GM12878 (cell line): ENCODE measurements around the gene KCNB1. TPM values are rescaled to one million over a fixed set of nuclear protein-coding genes. Genes with fewer than 3 reads are reported as not detected.

Source experiments
- ATAC-seq: fragments of 200-7000 bp; cut with Tn5 transposase; 3 replicates; pipeline ENCODE4 v1.9.1; 2020; ENCODE audit warnings: mild to moderate bottlenecking, moderate library complexity
- BruUV-seq: library from RNA; stranded (reverse); fragments of 400-500 nt; replicated peaks from 2 replicates; lab custom pipeline; 2021; lab: Mats Ljungman, UMichigan
- CTCF ChIA-PET: fragments of 300-600 bp; sonication (Branson Sonifier 250); formaldehyde crosslinking; extraction: SDS; loops from one replicate; lab custom pipeline; 2021; ENCODE audit warnings: inconsistent platforms; lab: Yijun Ruan, JAX
- POLR2A ChIA-PET: fragments of 350-600 bp; formaldehyde crosslinking; extraction: SDS; loops from one replicate; lab custom pipeline; 2021; ENCODE audit warnings: inconsistent platforms; lab: Charles Lee
- RAD21 ChIA-PET: fragments of 300-600 bp; sonication (Branson Sonifier 250); formaldehyde crosslinking; loops from one replicate; lab custom pipeline; 2023; ENCODE audit warnings: antibody characterized with exemption; ENCODE audit not compliant: unreplicated experiment; lab: Charles Lee
- SMC1A ChIA-PET: fragments of 300-600 bp; sonication (Branson Sonifier 250); formaldehyde crosslinking; loops from one replicate; lab custom pipeline; 2023; ENCODE audit not compliant: unreplicated experiment, uncharacterized antibody; lab: Charles Lee
- DNase-seq: peaks from one replicate; pipeline ENCODE4 v3.0.0-alpha.2; 2011; ENCODE audit warnings: low read depth, low spot score
- FAIRE-seq: peaks from 3 replicates; lab custom pipeline; 2011; peaks lifted over from hg19 to GRCh38; lab: Jason Lieb, UNC
- H2AFZ ChIP-seq: 2 replicates; pipeline ENCODE4 v1.6.0; 2011; ENCODE audit warnings: low read depth, low read length, control low read depth; ENCODE audit not compliant: control insufficient read depth
- H3K27ac ChIP-seq: 2 replicates; pipeline ENCODE4 v1.5.1; 2011; ENCODE audit warnings: control low read depth; ENCODE audit not compliant: control insufficient read depth, insufficient read depth
- H3K27me3 ChIP-seq, 2 experiments: replicated peaks in 1 of 2; 2 replicates each; pipeline versions ENCODE4 v1.6.0 to v1.6.1; 2011; ENCODE audit warnings: low read length in 1 of 2; ENCODE audit not compliant: control insufficient read depth in 2 of 2, insufficient read depth in 2 of 2
- H3K36me3 ChIP-seq, 2 experiments: 2 replicates each; pipeline ENCODE4 v1.5.1; 2011; ENCODE audit warnings: low read length in 1 of 2; ENCODE audit not compliant: control insufficient read depth in 2 of 2, insufficient read depth in 2 of 2
- H3K4me1 ChIP-seq: 2 replicates; pipeline ENCODE4 v1.6.1; 2011; ENCODE audit warnings: mild to moderate bottlenecking, low read length, moderate library complexity, mixed read lengths; ENCODE audit not compliant: control insufficient read depth, insufficient read depth
- H3K4me2 ChIP-seq: 2 replicates; pipeline ENCODE4 v1.6.0; 2011; ENCODE audit warnings: control low read depth; ENCODE audit not compliant: control insufficient read depth, insufficient read depth
- H3K4me3 ChIP-seq: fragments of 200-600 bp; sonication (generic); 2 replicates; pipeline ENCODE4 v1.5.1; 2016
- H3K79me2 ChIP-seq: 2 replicates; pipeline ENCODE4 v1.6.0; 2011; ENCODE audit warnings: low read length; ENCODE audit not compliant: control insufficient read depth, insufficient read depth
- H3K9ac ChIP-seq: 2 replicates; pipeline ENCODE4 v1.8.0; 2011; ENCODE audit warnings: low read length, control low read depth, mixed read lengths; ENCODE audit not compliant: control insufficient read depth, insufficient read depth
- H3K9me3 ChIP-seq: replicated peaks from 3 replicates; pipeline ENCODE4 v1.5.1; 2011; ENCODE audit warnings: mild to moderate bottlenecking, low read length; ENCODE audit not compliant: control insufficient read depth, insufficient read depth
- H4K20me1 ChIP-seq: 2 replicates; pipeline ENCODE4 v1.6.0; 2011; ENCODE audit not compliant: control insufficient read depth, insufficient read depth
- ATF7 ChIP-seq: fragments of 450-650 bp; IDR thresholded peaks from 2 replicates; pipeline ENCODE4 v1.6.1; 2016; ENCODE audit warnings: low read depth, mild to moderate bottlenecking
- MEF2A ChIP-seq: IDR thresholded peaks from 2 replicates; pipeline ENCODE4 v1.6.1; 2011; ENCODE audit warnings: low read depth, mild to moderate bottlenecking, low read length, moderate library complexity; ENCODE audit not compliant: insufficient read depth
- MTA3 ChIP-seq: IDR thresholded peaks from 2 replicates; pipeline ENCODE4 v1.6.1; 2012; ENCODE audit warnings: low read length, inconsistent platforms, borderline replicate concordance
- NR2C2 ChIP-seq: IDR thresholded peaks from 2 replicates; pipeline ENCODE4 v1.6.1; 2011; ENCODE audit warnings: borderline replicate concordance, low read depth; ENCODE audit not compliant: control insufficient read depth, insufficient read length
- PML ChIP-seq: IDR thresholded peaks from 2 replicates; pipeline ENCODE4 v1.6.1; 2012; ENCODE audit warnings: low read length, inconsistent platforms
- SMAD1 ChIP-seq: fragments of 450-650 bp; IDR thresholded peaks from 2 replicates; pipeline ENCODE4 v1.6.1; 2018; ENCODE audit warnings: mild to moderate bottlenecking, low read depth; ENCODE audit not compliant: partially characterized antibody
- TARDBP ChIP-seq: IDR thresholded peaks from 2 replicates; pipeline ENCODE4 v1.6.1; 2016; ENCODE audit warnings: borderline replicate concordance
- ZNF207 ChIP-seq: fragments of 450-650 bp; IDR thresholded peaks from 2 replicates; pipeline ENCODE4 v1.6.1; 2014; ENCODE audit warnings: antibody characterized with exemption, mild to moderate bottlenecking, borderline replicate concordance
- WGBS: methylation state at CpG from one replicate; pipeline ENCODE4 v1.1.6; 2016; ENCODE audit warnings: low lambda C conversion rate; ENCODE audit not compliant: insufficient replicate concordance, insufficient coverage; ENCODE audit errors: missing lambda C conversion rate; 5-methylcytosine and 5-hydroxymethylcytosine counted together
- in situ Hi-C: fragments of 300-500 bp; cut with MboI; formaldehyde crosslinking; loops from 9 replicates; pipeline ENCODE4 v1.14.3; 2018; ENCODE audit warnings: mixed read lengths
- intact Hi-C: fragments of 100-400 bp; cut with micrococcal nuclease; formaldehyde crosslinking; loops from one replicate; pipeline ENCODE4 v1.14.2; 2022; ENCODE audit not compliant: unreplicated experiment
- polyA plus RNA-seq, 11 experiments: library from polyadenylated mRNA; depleted of rRNA in 4 of 11; unstranded in 6 of 11; stranded (reverse) in 5 of 11; fragments of >200 nt; fragmentation: Nextera tagmentation in 4 of 11; fragmentation: Illumina TruSeq in 1 of 11; extraction: Ambion mirVana in 4 of 11; extraction: Trizol in 1 of 11; gene quantifications; 1 replicate in 1 of 11; 2 replicates in 10 of 11; pipeline versions ENCODE4 v1.2.1 to v1.2.3, GENCODE V29; 2011 to 2016; ENCODE audit warnings: inconsistent platforms in 2 of 11, missing spikeins in 2 of 11, low read depth in 1 of 11
- total RNA-seq, 4 experiments: library from RNA; depleted of rRNA in 3 of 4; stranded (reverse); fragments of >200 nt in 3 of 4; fragmentation: Illumina TruSeq in 1 of 4; extraction: Trizol in 1 of 4; gene quantifications; 2 replicates each; pipeline versions ENCODE4 v1.2.1 to v1.2.3, GENCODE V29; 2013 to 2021
- TF ChIP-seq, protein P1 (sequence below): fragments of 150-350 bp; IDR thresholded peaks from 2 replicates; pipeline ENCODE4 v1.6.1; 2016; ENCODE audit warnings: low read depth, low read length
- TF ChIP-seq, protein P2 (sequence below): IDR thresholded peaks from 2 replicates; pipeline ENCODE4 v1.6.1; 2012; ENCODE audit warnings: mild to moderate bottlenecking, low read depth, low read length
- TF ChIP-seq, protein P3 (sequence below), 3 experiments: IDR thresholded peaks in 2 of 3; conservative IDR thresholded peaks in 1 of 3; 2 replicates each; pipeline ENCODE4 v1.5.1; 2011; ENCODE audit warnings: low read depth in 3 of 3, low read length in 3 of 3, mild to moderate bottlenecking in 3 of 3, control low read depth in 2 of 3, moderate library complexity in 2 of 3, inconsistent platforms in 1 of 3, mixed read lengths in 1 of 3; ENCODE audit not compliant: control insufficient read depth in 2 of 3, insufficient read depth in 1 of 3; ENCODE audit errors: extremely low read depth in 1 of 3
- TF ChIP-seq, protein P4 (sequence below): IDR thresholded peaks from 2 replicates; pipeline ENCODE4 v1.6.1; 2011; ENCODE audit warnings: mild to moderate bottlenecking, low read depth, low read length, moderate library complexity; ENCODE audit not compliant: insufficient replicate concordance

The KCNB1 gene
- total and polyA plus RNA-seq, 10 of the 15 experiments (the other 5 are each of a cell fraction or from before 2014, with no cell fraction given), result 0.02 to 0.08 (median 0.03) TPM; not detected in 7

DNA sequence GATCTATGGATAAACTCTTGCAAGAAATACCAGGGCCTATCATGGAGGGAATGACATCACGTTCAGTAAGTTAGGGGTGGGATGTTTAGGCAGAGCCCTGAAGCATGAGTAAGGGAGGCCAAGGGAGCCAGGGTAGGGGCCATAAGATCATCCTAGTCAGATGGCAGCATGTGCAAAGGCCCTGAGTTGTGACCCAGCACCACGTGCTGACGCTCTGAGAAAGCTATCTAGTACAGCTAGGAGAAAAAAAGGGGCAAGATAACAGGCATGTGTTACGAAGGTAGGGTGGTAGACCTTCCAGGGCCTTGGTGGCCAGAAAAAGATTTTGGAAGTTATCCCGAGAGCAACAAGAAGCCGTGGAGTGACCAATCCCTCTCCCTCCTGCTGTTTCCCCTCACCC is 22.3 kb downstream of the KCNB1 start:
- H3K9me3 ChIP-seq, result no peaks in the 10 kb centered on the region
- H4K20me1 ChIP-seq, result no peaks in the 10 kb centered on the region
- no peak overlapping the region for H3K9ac ChIP-seq
- no peak for FAIRE-seq
- H3K36me3 ChIP-seq, result no peaks in the 10 kb centered on the region
- no peaks in the 10 kb centered on the region for H3K4me1 ChIP-seq
- in situ Hi-C loops, result no loop called here
- no peak for ATAC-seq
- no peak overlapping the region for H3K4me2 ChIP-seq
- no peak overlapping the region for H2AFZ ChIP-seq
- WGBS, result 4% methylated on average over 6 of the region's 6 CpGs
- ChIA-PET RAD21 (no interaction called here), SMC1A (interaction anchor here (1.1 kb wide), 1 partner anchor 9 kb away, joined by 3 read pairs; no protein-coding TSS in a partner anchor), POLR2A (no interaction called here), CTCF (no interaction called here)
- H3K79me2 ChIP-seq, result no peaks in the 10 kb centered on the region
- intact Hi-C loops, result no loop called here
- no peak for DNase-seq
- no peak overlapping the region for H3K4me3 ChIP-seq
- BruUV-seq, result no TSS peak
- H3K27me3 ChIP-seq, result peaks cover 3% of the 10 kb centered on the region in 2 experiments
- H3K27ac ChIP-seq, result no peak overlapping the region
- TF ChIP-seq, protein P1, sequence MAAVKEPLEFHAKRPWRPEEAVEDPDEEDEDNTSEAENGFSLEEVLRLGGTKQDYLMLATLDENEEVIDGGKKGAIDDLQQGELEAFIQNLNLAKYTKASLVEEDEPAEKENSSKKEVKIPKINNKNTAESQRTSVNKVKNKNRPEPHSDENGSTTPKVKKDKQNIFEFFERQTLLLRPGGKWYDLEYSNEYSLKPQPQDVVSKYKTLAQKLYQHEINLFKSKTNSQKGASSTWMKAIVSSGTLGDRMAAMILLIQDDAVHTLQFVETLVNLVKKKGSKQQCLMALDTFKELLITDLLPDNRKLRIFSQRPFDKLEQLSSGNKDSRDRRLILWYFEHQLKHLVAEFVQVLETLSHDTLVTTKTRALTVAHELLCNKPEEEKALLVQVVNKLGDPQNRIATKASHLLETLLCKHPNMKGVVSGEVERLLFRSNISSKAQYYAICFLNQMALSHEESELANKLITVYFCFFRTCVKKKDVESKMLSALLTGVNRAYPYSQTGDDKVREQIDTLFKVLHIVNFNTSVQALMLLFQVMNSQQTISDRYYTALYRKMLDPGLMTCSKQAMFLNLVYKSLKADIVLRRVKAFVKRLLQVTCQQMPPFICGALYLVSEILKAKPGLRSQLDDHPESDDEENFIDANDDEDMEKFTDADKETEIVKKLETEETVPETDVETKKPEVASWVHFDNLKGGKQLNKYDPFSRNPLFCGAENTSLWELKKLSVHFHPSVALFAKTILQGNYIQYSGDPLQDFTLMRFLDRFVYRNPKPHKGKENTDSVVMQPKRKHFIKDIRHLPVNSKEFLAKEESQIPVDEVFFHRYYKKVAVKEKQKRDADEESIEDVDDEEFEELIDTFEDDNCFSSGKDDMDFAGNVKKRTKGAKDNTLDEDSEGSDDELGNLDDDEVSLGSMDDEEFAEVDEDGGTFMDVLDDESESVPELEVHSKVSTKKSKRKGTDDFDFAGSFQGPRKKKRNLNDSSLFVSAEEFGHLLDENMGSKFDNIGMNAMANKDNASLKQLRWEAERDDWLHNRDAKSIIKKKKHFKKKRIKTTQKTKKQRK, result no peak
- no peak for TF ChIP-seq SMAD1
- TF ChIP-seq MTA3, result no peak
- TF ChIP-seq, protein P2, sequence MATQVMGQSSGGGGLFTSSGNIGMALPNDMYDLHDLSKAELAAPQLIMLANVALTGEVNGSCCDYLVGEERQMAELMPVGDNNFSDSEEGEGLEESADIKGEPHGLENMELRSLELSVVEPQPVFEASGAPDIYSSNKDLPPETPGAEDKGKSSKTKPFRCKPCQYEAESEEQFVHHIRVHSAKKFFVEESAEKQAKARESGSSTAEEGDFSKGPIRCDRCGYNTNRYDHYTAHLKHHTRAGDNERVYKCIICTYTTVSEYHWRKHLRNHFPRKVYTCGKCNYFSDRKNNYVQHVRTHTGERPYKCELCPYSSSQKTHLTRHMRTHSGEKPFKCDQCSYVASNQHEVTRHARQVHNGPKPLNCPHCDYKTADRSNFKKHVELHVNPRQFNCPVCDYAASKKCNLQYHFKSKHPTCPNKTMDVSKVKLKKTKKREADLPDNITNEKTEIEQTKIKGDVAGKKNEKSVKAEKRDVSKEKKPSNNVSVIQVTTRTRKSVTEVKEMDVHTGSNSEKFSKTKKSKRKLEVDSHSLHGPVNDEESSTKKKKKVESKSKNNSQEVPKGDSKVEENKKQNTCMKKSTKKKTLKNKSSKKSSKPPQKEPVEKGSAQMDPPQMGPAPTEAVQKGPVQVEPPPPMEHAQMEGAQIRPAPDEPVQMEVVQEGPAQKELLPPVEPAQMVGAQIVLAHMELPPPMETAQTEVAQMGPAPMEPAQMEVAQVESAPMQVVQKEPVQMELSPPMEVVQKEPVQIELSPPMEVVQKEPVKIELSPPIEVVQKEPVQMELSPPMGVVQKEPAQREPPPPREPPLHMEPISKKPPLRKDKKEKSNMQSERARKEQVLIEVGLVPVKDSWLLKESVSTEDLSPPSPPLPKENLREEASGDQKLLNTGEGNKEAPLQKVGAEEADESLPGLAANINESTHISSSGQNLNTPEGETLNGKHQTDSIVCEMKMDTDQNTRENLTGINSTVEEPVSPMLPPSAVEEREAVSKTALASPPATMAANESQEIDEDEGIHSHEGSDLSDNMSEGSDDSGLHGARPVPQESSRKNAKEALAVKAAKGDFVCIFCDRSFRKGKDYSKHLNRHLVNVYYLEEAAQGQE, result no peak
- TF ChIP-seq PML, result no peak
- no peak for TF ChIP-seq ZNF207
- TF ChIP-seq MEF2A, result no peak
- TF ChIP-seq, protein P3, sequence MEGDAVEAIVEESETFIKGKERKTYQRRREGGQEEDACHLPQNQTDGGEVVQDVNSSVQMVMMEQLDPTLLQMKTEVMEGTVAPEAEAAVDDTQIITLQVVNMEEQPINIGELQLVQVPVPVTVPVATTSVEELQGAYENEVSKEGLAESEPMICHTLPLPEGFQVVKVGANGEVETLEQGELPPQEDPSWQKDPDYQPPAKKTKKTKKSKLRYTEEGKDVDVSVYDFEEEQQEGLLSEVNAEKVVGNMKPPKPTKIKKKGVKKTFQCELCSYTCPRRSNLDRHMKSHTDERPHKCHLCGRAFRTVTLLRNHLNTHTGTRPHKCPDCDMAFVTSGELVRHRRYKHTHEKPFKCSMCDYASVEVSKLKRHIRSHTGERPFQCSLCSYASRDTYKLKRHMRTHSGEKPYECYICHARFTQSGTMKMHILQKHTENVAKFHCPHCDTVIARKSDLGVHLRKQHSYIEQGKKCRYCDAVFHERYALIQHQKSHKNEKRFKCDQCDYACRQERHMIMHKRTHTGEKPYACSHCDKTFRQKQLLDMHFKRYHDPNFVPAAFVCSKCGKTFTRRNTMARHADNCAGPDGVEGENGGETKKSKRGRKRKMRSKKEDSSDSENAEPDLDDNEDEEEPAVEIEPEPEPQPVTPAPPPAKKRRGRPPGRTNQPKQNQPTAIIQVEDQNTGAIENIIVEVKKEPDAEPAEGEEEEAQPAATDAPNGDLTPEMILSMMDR (IDR thresholded peaks at IDR 0.05 in 2 of 3, conservative IDR thresholded peaks at IDR 0.05 in 1 of 3; ENCODE audit: control insufficient read depth in 2 of 3, extremely low read depth in 1 of 3, insufficient read depth in 1 of 3, low read depth in 3 of 3, low read length in 3 of 3), result no peak
- TF ChIP-seq TARDBP, result no peak
- no peak for TF ChIP-seq NR2C2
- TF ChIP-seq, protein P4, sequence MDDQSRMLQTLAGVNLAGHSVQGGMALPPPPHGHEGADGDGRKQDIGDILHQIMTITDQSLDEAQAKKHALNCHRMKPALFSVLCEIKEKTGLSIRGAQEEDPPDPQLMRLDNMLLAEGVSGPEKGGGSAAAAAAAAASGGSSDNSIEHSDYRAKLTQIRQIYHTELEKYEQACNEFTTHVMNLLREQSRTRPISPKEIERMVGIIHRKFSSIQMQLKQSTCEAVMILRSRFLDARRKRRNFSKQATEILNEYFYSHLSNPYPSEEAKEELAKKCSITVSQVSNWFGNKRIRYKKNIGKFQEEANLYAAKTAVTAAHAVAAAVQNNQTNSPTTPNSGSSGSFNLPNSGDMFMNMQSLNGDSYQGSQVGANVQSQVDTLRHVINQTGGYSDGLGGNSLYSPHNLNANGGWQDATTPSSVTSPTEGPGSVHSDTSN, result no peak
- TF ChIP-seq ATF7, result no peak
